HuH-7 (cell line): ENCODE results near the gene JSRP1.

Experiments used
- DNase-seq: peaks from one replicate; pipeline ENCODE4 v3.0.0; 2011; ENCODE audit warnings: low spot score

Gene JSRP1

GRCh38 chr19:2255982-2256685 lies at the start of gene JSRP1:
Gene JSRP1 (minus strand): TSS chr19:2256417. CDS start chr19:2255314, 1,103 bp downstream.
- no peak for DNase-seq

GRCh38 chr19:2305452-2306280 lies 49.4 kb upstream of the JSRP1 start:
- DNase-seq = no peak

GRCh38 chr19:2303211-2303798 lies 47.1 kb upstream of the JSRP1 start:
- no peak for DNase-seq

GRCh38 chr19:2302319-2303210 lies 46.3 kb upstream of the JSRP1 start:
- DNase-seq = no peak

- DNase-seq = no peak
These were observed 44.3 kb upstream of the JSRP1 start for GRCh38 chr19:2300533-2300932.

- DNase-seq = no peak
These were observed 39.9 kb upstream of the JSRP1 start for GRCh38 chr19:2296141-2296540.

GRCh38 chr19:2294687-2295335 lies 38.6 kb upstream of the JSRP1 start:
- no peak for DNase-seq

GRCh38 chr19:2291185-2291751 lies 35.1 kb upstream of the JSRP1 start:
- DNase-seq = no peak

GRCh38 chr19:2290441-2291184 lies 34.4 kb upstream of the JSRP1 start:
- DNase-seq = no peak

GRCh38 chr19:2289714-2290435 lies 33.7 kb upstream of the JSRP1 start:
- no peak for DNase-seq

- DNase-seq = no peak
These were observed 32.8 kb upstream of the JSRP1 start for GRCh38 chr19:2288818-2289713.

- no peak for DNase-seq
These were observed 32.2 kb upstream of the JSRP1 start for GRCh38 chr19:2288338-2288817.

GRCh38 chr19:2287585-2288337 lies 31.5 kb upstream of the JSRP1 start:
- no peak for DNase-seq

GRCh38 chr19:2286402-2287140 lies 30.4 kb upstream of the JSRP1 start:
- no peak for DNase-seq

- DNase-seq = no peak
These were observed 27.8 kb upstream of the JSRP1 start for GRCh38 chr19:2283835-2284507.

- no peak for DNase-seq
These were observed 26.6 kb upstream of the JSRP1 start for GRCh38 chr19:2282862-2283237.
